H1 (cell line): Measurements from ENCODE around the gene USP12. TPM values are rescaled to one million over a fixed set of nuclear protein-coding genes. Genes with fewer than 3 reads are reported as not detected.

Experiments
- CTCF ChIA-PET: fragments of 300-600 bp; sonication (Branson Sonifier 250); formaldehyde crosslinking; loops from one replicate; lab custom pipeline; 2021; ENCODE audit not compliant: partially characterized antibody; lab: Charles Lee
- POLR2A ChIA-PET: fragments of 300-600 bp; sonication (Branson Sonifier 250); formaldehyde crosslinking; loops from one replicate; lab custom pipeline; 2021; ENCODE audit warnings: inconsistent platforms; ENCODE audit not compliant: partially characterized antibody; lab: Charles Lee
- DNase-seq, 2 experiments: peaks; one replicate each; pipeline versions ENCODE4 v3.0.0 to v3.0.0-alpha.2; 2010 to 2022; ENCODE audit warnings: low spot score in 2 of 2, low read depth in 1 of 2, mixed read lengths in 1 of 2
- FAIRE-seq: peaks from 2 replicates; lab custom pipeline; 2011; peaks lifted over from hg19 to GRCh38; lab: Jason Lieb, UNC
- H2AFZ ChIP-seq: 2 replicates; pipeline ENCODE4 v1.8.1; 2012; ENCODE audit warnings: low read length, inconsistent platforms
- H2AK5ac ChIP-seq: 2 replicates; pipeline ENCODE4 v1.6.1; 2013; ENCODE audit warnings: low read depth, low read length
- H2BK120ac ChIP-seq: replicated peaks from 2 replicates; pipeline ENCODE3; 2013; ENCODE audit warnings: low read depth, low read length, inconsistent platforms
- H2BK12ac ChIP-seq: 2 replicates; pipeline ENCODE4 v1.6.1; 2013; ENCODE audit warnings: low read depth, low read length
- H2BK15ac ChIP-seq: 2 replicates; pipeline ENCODE4 v1.6.1; 2013; ENCODE audit warnings: low read length
- H2BK20ac ChIP-seq: 2 replicates; pipeline ENCODE4 v1.6.1; 2013; ENCODE audit warnings: low read length
- H2BK5ac ChIP-seq: 2 replicates; pipeline ENCODE4 v1.6.1; 2013; ENCODE audit warnings: low read depth, low read length
- H3K14ac ChIP-seq: 2 replicates; pipeline ENCODE4 v1.6.1; 2013; ENCODE audit warnings: inconsistent platforms; ENCODE audit not compliant: insufficient read length
- H3K18ac ChIP-seq: 2 replicates; pipeline ENCODE4 v1.6.1; 2013; ENCODE audit warnings: low read length; ENCODE audit errors: extremely low read depth
- H3K23ac ChIP-seq: 2 replicates; pipeline ENCODE4 v1.6.1; 2013; ENCODE audit warnings: inconsistent platforms; ENCODE audit not compliant: insufficient read length
- H3K23me2 ChIP-seq: 2 replicates; pipeline ENCODE4 v1.6.1; 2013; ENCODE audit warnings: low read depth, low read length
- H3K27ac ChIP-seq: 2 replicates; pipeline ENCODE4 v1.6.1; 2011; ENCODE audit warnings: low read depth, low read length, inconsistent platforms
- H3K27me3 ChIP-seq, 4 experiments: replicated peaks in 1 of 4; 1 replicate in 1 of 4; 2 replicates in 3 of 4; pipeline versions ENCODE4 v1.6.1 to v1.8.1; 2011 to 2013; ENCODE audit warnings: low read length in 3 of 4, mild to moderate bottlenecking in 3 of 4, inconsistent platforms in 2 of 4, mixed read lengths in 2 of 4, moderate library complexity in 1 of 4; ENCODE audit not compliant: control insufficient read depth in 3 of 4, insufficient read depth in 3 of 4; ENCODE audit errors: extremely low read depth in 1 of 4
- H3K36me3 ChIP-seq, 4 experiments: 2 replicates each; pipeline versions ENCODE4 v1.6.1 to v1.8.1; 2011 to 2013; ENCODE audit warnings: mild to moderate bottlenecking in 4 of 4, low read length in 3 of 4, moderate library complexity in 2 of 4, control low read depth in 1 of 4, inconsistent platforms in 1 of 4; ENCODE audit not compliant: insufficient read depth in 4 of 4, control insufficient read depth in 2 of 4
- H3K4ac ChIP-seq: replicated peaks from 2 replicates; pipeline ENCODE3; 2013; ENCODE audit warnings: low read length, low read depth, mixed read lengths, inconsistent platforms; ENCODE audit not compliant: insufficient read length
- H3K4me1 ChIP-seq, 4 experiments: replicated peaks in 1 of 4; 1 replicate in 1 of 4; 2 replicates in 3 of 4; pipeline versions ENCODE4 v1.6.1 to v1.8.1; 2011 to 2013; ENCODE audit warnings: low read length in 3 of 4, inconsistent platforms in 2 of 4, mixed read lengths in 1 of 4; ENCODE audit not compliant: insufficient read depth in 4 of 4, control insufficient read depth in 3 of 4
- H3K4me2 ChIP-seq, 2 experiments: 2 replicates each; pipeline versions ENCODE4 v1.6.1 to v1.8.1; 2011 to 2013; ENCODE audit warnings: low read depth in 2 of 2, low read length in 2 of 2, control low read depth in 1 of 2, inconsistent platforms in 1 of 2, mild to moderate bottlenecking in 1 of 2; ENCODE audit not compliant: insufficient read depth in 1 of 2
- H3K4me3 ChIP-seq, 4 experiments: fragments of 200-600, 300-600 bp in 1 of 4; sonication (generic), shearing (Covaris generic), sonication (Bioruptor Twin) in 1 of 4; 2 replicates each; pipeline versions ENCODE4 v1.5.1 to v1.8.1; 2011 to 2016; ENCODE audit warnings: low read length in 4 of 4, low read depth in 3 of 4, control low read depth in 2 of 4, inconsistent platforms in 2 of 4, mild to moderate bottlenecking in 2 of 4, mixed read lengths in 1 of 4, moderate library complexity in 1 of 4; ENCODE audit not compliant: insufficient read depth in 2 of 4; ENCODE audit errors: extremely low read depth in 1 of 4
- H3K56ac ChIP-seq: replicated peaks from 2 replicates; pipeline ENCODE3; 2013; ENCODE audit warnings: low read depth, mild to moderate bottlenecking, mixed read lengths, low read length, inconsistent platforms; ENCODE audit not compliant: insufficient read length
- H3K79me1 ChIP-seq: 2 replicates; pipeline ENCODE4 v1.6.1; 2013; ENCODE audit warnings: low read depth, low read length, control low read depth
- H3K79me2 ChIP-seq, 2 experiments: 2 replicates each; pipeline versions ENCODE4 v1.6.1 to v1.8.1; 2012 to 2013; ENCODE audit warnings: low read length in 2 of 2, mild to moderate bottlenecking in 2 of 2, inconsistent platforms in 1 of 2; ENCODE audit not compliant: insufficient read depth in 2 of 2, control insufficient read depth in 1 of 2
- H3K9ac ChIP-seq, 4 experiments: replicated peaks in 1 of 4; 1 replicate in 1 of 4; 2 replicates in 3 of 4; pipeline versions ENCODE4 v1.6.1 to v1.8.1; 2011 to 2013; ENCODE audit warnings: low read depth in 3 of 4, low read length in 3 of 4, control low read depth in 2 of 4, mild to moderate bottlenecking in 2 of 4, moderate library complexity in 2 of 4, inconsistent platforms in 1 of 4; ENCODE audit errors: extremely low read depth in 1 of 4
- H3K9me3 ChIP-seq, 2 experiments: 2 replicates each; pipeline versions ENCODE4 v1.6.1 to v1.8.1; 2012 to 2013; ENCODE audit warnings: mild to moderate bottlenecking in 2 of 2, moderate library complexity in 2 of 2, control low read depth in 1 of 2, inconsistent platforms in 1 of 2, low read depth in 1 of 2, low read length in 1 of 2, mixed read lengths in 1 of 2; ENCODE audit not compliant: insufficient read depth in 2 of 2
- H4K20me1 ChIP-seq, 2 experiments: replicated peaks in 1 of 2; 2 replicates each; pipeline versions ENCODE3 to v1.8.1; 2011 to 2013; ENCODE audit warnings: inconsistent platforms in 2 of 2, low read length in 2 of 2, mild to moderate bottlenecking in 1 of 2; ENCODE audit not compliant: insufficient read depth in 2 of 2, control insufficient read depth in 1 of 2
- H4K5ac ChIP-seq: 2 replicates; pipeline ENCODE4 v1.6.1; 2013; ENCODE audit warnings: low read length, low read depth, mixed read lengths, inconsistent platforms; ENCODE audit not compliant: insufficient read length
- H4K8ac ChIP-seq: 2 replicates; pipeline ENCODE4 v1.8.0; 2013; ENCODE audit warnings: mild to moderate bottlenecking, moderate library complexity, low read length, inconsistent platforms; ENCODE audit not compliant: insufficient read depth; ENCODE audit errors: extremely low read depth
- H4K91ac ChIP-seq: replicated peaks from 2 replicates; pipeline ENCODE3; 2013; ENCODE audit warnings: low read length, mixed read lengths, inconsistent platforms; ENCODE audit not compliant: insufficient read length
- EGR1 ChIP-seq: IDR thresholded peaks from 2 replicates; pipeline ENCODE4 v1.6.1; 2011; ENCODE audit warnings: low read depth, low read length, borderline replicate concordance
- EP300 ChIP-seq, 2 experiments: IDR thresholded peaks; 1 replicate in 1 of 2; 2 replicates in 1 of 2; pipeline ENCODE4 v1.6.1; 2011 to 2012; ENCODE audit warnings: low read depth in 2 of 2, low read length in 2 of 2, mild to moderate bottlenecking in 2 of 2, borderline replicate concordance in 1 of 2, inconsistent platforms in 1 of 2, moderate library complexity in 1 of 2
- FOSL1 ChIP-seq: IDR thresholded peaks from 2 replicates; pipeline ENCODE4 v1.6.1; 2011; ENCODE audit warnings: mild to moderate bottlenecking, low read depth, low read length, moderate library complexity; ENCODE audit not compliant: insufficient read depth
- JUND ChIP-seq: IDR thresholded peaks from 2 replicates; pipeline ENCODE4 v1.6.1; 2011; ENCODE audit warnings: mild to moderate bottlenecking, improper control_type of control experiment, low read length
- KDM4A ChIP-seq: IDR thresholded peaks from one replicate; pipeline ENCODE4 v1.7.1; 2012; ENCODE audit warnings: low read depth, mild to moderate bottlenecking, moderate library complexity, low read length, inconsistent platforms; ENCODE audit not compliant: severe bottlenecking
- NRF1 ChIP-seq: IDR thresholded peaks from 2 replicates; pipeline ENCODE4 v1.6.1; 2011; ENCODE audit warnings: mild to moderate bottlenecking, low read depth, low read length, improper control_type of control experiment
- RBBP5 ChIP-seq: IDR thresholded peaks from 2 replicates; pipeline ENCODE4 v1.7.1; 2012; ENCODE audit warnings: low read depth, mild to moderate bottlenecking, inconsistent platforms, low read length, moderate library complexity, borderline replicate concordance
- RFX5 ChIP-seq: IDR thresholded peaks from 2 replicates; pipeline ENCODE4 v1.6.1; 2011; ENCODE audit warnings: low read depth, low read length, improper control_type of control experiment, borderline replicate concordance
- RXRA ChIP-seq: IDR thresholded peaks from 2 replicates; pipeline ENCODE4 v1.6.1; 2011; ENCODE audit warnings: low read depth, mild to moderate bottlenecking, low read length, moderate library complexity; ENCODE audit not compliant: insufficient read depth
- TAF1 ChIP-seq: IDR thresholded peaks from 2 replicates; pipeline ENCODE4 v1.6.1; 2011; ENCODE audit warnings: mild to moderate bottlenecking, low read depth, low read length
- TBP ChIP-seq: IDR thresholded peaks from 2 replicates; pipeline ENCODE4 v1.6.1; 2011; ENCODE audit warnings: low read depth, low read length, improper control_type of control experiment
- YY1 ChIP-seq: IDR thresholded peaks from 2 replicates; pipeline ENCODE4 v1.6.1; 2011; ENCODE audit warnings: low read depth, mild to moderate bottlenecking, low read length
- WGBS, 2 experiments: shearing (Covaris generic) in 1 of 2; methylation state at CpG; one replicate each; pipeline versions ENCODE4 v1.1.6 to v1.1.7; 2013 to 2015; ENCODE audit warnings: low lambda C conversion rate in 2 of 2, mixed read lengths in 2 of 2, inconsistent platforms in 1 of 2, low coverage in 1 of 2, missing lambda C conversion rate in 1 of 2; ENCODE audit not compliant: insufficient replicate concordance in 2 of 2, insufficient coverage in 1 of 2, insufficient read length in 1 of 2; ENCODE audit errors: extremely low coverage in 1 of 2, missing lambda C conversion rate in 1 of 2; 5-methylcytosine and 5-hydroxymethylcytosine counted together
- polyA plus RNA-seq, 7 experiments: library from polyadenylated mRNA; depleted of rRNA in 3 of 7; stranded (reverse) in 5 of 7; unstranded in 2 of 7; fragments of >200 nt in 5 of 7; fragments of 200-250 nt in 2 of 7; gene quantifications; 1 replicate in 5 of 7; 2 replicates in 1 of 7; 4 replicates in 1 of 7; pipeline versions ENCODE4 v1.2.1 to v1.2.3, GENCODE V29; 2011 to 2013; ENCODE audit warnings: missing spikeins in 2 of 7, mixed read lengths in 2 of 7
- total RNA-seq: library from RNA; stranded (reverse); fragmentation: NEBNext Ultra II Directional; extraction: Animal tissue kit (Norgen Biotek cat#: 25700); gene quantifications from 2 replicates; pipeline ENCODE4 v1.2.1, GENCODE V29; 2021
- TF ChIP-seq, protein P1 (sequence below): IDR thresholded peaks from 2 replicates; pipeline ENCODE4 v1.6.1; 2011; ENCODE audit warnings: low read depth, mild to moderate bottlenecking, low read length; ENCODE audit not compliant: insufficient read depth

USP12 gene
- total and polyA plus RNA-seq, 2 of the 8 experiments (the other 6 are each of a cell fraction or from before 2014, with no cell fraction given), result 4.0 to 30.0 TPM

DNA sequence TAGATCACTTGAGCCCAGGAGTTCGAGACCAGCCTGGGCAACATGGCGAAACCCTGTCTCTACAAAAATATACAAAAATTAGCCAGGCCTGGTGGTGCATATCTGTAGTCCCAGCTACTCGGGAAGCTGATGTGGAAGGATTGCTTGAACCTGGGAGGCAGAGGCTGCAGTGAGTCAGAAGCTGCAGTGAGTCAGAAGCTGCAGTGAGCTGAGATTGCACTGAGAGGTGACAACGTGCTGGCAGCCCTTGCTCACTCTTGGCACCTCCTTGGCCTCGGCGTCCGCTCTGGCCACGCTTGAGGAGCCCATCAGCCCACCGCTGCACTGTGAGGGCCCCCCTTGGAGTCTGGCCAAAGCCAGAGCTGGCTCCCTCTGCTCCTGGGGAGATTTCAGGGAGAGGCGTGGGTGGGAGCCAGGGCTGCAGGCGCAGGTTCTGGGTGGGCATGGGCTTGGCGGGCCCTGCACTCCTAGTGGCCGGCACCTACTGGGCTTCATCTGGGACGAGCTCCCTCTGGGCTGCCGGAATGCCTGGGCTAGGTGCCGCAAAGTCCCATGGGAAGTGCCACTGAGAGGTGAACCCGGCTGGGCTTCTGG is 40.3 kb upstream of the USP12 start:
- Histone ChIP-seq H3K18ac (no peak overlapping the region), H3K23me2 (no peaks in the 10 kb centered on the region), H2BK5ac (no peak overlapping the region), H2BK120ac (no peak overlapping the region), H3K23ac (no peak overlapping the region), H4K91ac (no peak overlapping the region), H3K4ac (no peak overlapping the region), H3K4me2 (no peak overlapping the region), H3K27me3 (no peaks in the 10 kb centered on the region), H3K4me3 (no peak overlapping the region), H3K14ac (no peak overlapping the region), H4K20me1 (no peaks in the 10 kb centered on the region), H4K8ac (no peak overlapping the region; the same call in 1 of the 2 replicates), H2AK5ac (no peak overlapping the region), H3K27ac (no peak overlapping the region), H3K79me2 (no peaks in the 10 kb centered on the region), H3K79me1 (no peaks in the 10 kb centered on the region), H2BK20ac (no peak overlapping the region), H3K9me3 (peaks cover 3 to 5% of the 10 kb centered on the region in 2 experiments; a peak in 3 of 4 replicates), H2BK12ac (no peak overlapping the region), H3K36me3 (no peaks in the 10 kb centered on the region), H3K4me1 (peaks cover 0 to 4% (median 0%) of the 10 kb centered on the region in 4 experiments; a peak in 1 of 7 replicates), H2AFZ (no peak overlapping the region), H2BK15ac (no peak overlapping the region), H3K9ac (no peak overlapping the region), H4K5ac (no peak overlapping the region), H3K56ac (no peak overlapping the region)
- FAIRE-seq (no peak), DNase-seq (no peak)
- POLR2A ChIA-PET, result interaction anchor here (1.0 to 1.4 kb wide), 3 partner anchors 16 to 238 kb away, joined by 3 to 4 read pairs (median 3); no protein-coding TSS in a partner anchor
- 87% methylated on average over 17 of the region's 17 CpGs; no CpG with 5 or more reads in 1 of the 2 experiments for WGBS, 2 experiments
- CTCF ChIA-PET, result interaction anchor here (0.8 to 1.4 kb wide), 4 partner anchors 16 to 147 kb away, joined by 3 to 4 read pairs (median 3); partner anchors contain the start of gene RASL11A
- TF ChIP-seq TBP, result no peak
- no peak for TF ChIP-seq EP300 (IDR thresholded peaks at IDR 0.05; ENCODE audit: borderline replicate concordance in 1 of 2, low read depth in 2 of 2, low read length in 2 of 2)
- TF ChIP-seq RFX5, result no peak
- no peak for TF ChIP-seq NRF1
- no peak for TF ChIP-seq TAF1
- TF ChIP-seq YY1, result no peak
- TF ChIP-seq EGR1, result no peak
- TF ChIP-seq, protein P1, sequence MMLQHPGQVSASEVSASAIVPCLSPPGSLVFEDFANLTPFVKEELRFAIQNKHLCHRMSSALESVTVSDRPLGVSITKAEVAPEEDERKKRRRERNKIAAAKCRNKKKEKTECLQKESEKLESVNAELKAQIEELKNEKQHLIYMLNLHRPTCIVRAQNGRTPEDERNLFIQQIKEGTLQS, result no peak
- TF ChIP-seq RBBP5, result no peak
- TF ChIP-seq FOSL1, result no peak
- no peak for TF ChIP-seq KDM4A
- TF ChIP-seq JUND, result no peak
- no peak for TF ChIP-seq RXRA
